ENCODE results near the gene ATXN7L1. TPM values are rescaled to one million over a fixed set of nuclear protein-coding genes. Genes with fewer than 3 reads are reported as not detected.

The ATXN7L1 gene
- total RNA-seq, 1 donor from 2014 or later: 16.0 TPM

GRCh38 chr7:105803429-105803736, 73.0 kb downstream of the ATXN7L1 start:
- TF ChIP-seq CTCF (conservative IDR thresholded peaks at IDR 0.05): no peak
- no peaks in the 10 kb centered on the region for H3K9me3 Mint-ChIP-seq
- no peaks in the 10 kb centered on the region for H3K27me3 Mint-ChIP-seq
- no peak overlapping the region for H3K27ac Mint-ChIP-seq
- no peak for DNase-seq (ENCODE audit: extremely low spot score, unreplicated experiment)
- no peak overlapping the region for H3K4me3 Mint-ChIP-seq
- peaks cover 7% of the 10 kb centered on the region for H3K36me3 Mint-ChIP-seq
- peaks cover 23% of the 10 kb centered on the region for H3K4me1 Mint-ChIP-seq (ENCODE audit: unreplicated experiment)

DNA sequence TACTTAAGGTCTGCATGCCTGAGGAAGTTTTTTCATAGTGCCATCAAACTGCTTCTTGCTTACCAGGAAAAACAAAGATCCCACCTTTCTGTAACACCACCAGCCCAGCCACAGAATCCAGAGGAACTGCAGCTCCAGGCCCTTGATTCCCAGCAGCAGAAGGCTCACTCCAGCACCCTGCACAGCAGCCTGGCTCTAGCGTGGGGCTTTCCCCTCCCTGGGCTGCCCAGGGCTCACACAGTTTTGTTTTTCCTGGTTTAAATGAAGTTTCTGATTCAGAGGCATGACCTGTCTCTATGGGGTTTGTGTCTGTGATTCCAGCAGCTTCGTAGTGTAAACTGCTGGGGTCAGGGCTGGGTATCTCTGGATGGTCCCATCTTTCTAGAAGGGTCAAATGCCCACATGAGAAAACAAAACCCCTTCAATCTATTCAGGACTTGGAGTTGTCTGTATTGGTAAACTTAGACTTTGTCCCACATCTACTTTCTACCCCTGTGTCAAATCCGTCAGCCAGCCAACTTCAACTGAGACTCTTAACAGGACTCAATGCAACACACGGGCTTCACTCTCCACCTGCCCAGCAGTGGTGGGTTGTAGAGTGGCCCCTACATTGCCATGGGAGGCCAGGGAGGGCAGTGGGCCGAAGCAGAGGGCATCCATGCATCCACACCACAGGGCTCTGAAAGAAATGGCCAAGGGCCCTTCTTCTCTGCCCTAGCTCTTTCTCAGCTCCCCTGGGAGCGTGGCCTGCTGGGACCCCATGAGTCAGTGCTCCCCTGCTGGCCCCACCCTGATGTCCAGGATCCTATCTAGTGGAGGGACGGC, 73.6 kb downstream of the ATXN7L1 start:
- H3K36me3 Mint-ChIP-seq: peaks cover 7% of the 10 kb centered on the region
- no peaks in the 10 kb centered on the region for H3K27me3 Mint-ChIP-seq
- no peak for DNase-seq (ENCODE audit: extremely low spot score, unreplicated experiment)
- peaks cover 23% of the 10 kb centered on the region for H3K4me1 Mint-ChIP-seq (ENCODE audit: unreplicated experiment)
- no peak overlapping the region for H3K27ac Mint-ChIP-seq
- no peak for TF ChIP-seq CTCF (conservative IDR thresholded peaks at IDR 0.05)
- H3K9me3 Mint-ChIP-seq: no peaks in the 10 kb centered on the region
- H3K4me3 Mint-ChIP-seq: no peak overlapping the region

GRCh38 chr7:105800849-105801534, 75.4 kb downstream of the ATXN7L1 start:
- peaks cover 2% of the 10 kb centered on the region for H3K36me3 Mint-ChIP-seq
- TF ChIP-seq CTCF (conservative IDR thresholded peaks at IDR 0.05): no peak
- H3K4me3 Mint-ChIP-seq: no peak overlapping the region
- H3K9me3 Mint-ChIP-seq: no peaks in the 10 kb centered on the region
- no peak for DNase-seq (ENCODE audit: extremely low spot score, unreplicated experiment)
- H3K4me1 Mint-ChIP-seq (ENCODE audit: unreplicated experiment): peaks cover 14% of the 10 kb centered on the region
- H3K27ac Mint-ChIP-seq: no peak overlapping the region
- no peaks in the 10 kb centered on the region for H3K27me3 Mint-ChIP-seq

DNA sequence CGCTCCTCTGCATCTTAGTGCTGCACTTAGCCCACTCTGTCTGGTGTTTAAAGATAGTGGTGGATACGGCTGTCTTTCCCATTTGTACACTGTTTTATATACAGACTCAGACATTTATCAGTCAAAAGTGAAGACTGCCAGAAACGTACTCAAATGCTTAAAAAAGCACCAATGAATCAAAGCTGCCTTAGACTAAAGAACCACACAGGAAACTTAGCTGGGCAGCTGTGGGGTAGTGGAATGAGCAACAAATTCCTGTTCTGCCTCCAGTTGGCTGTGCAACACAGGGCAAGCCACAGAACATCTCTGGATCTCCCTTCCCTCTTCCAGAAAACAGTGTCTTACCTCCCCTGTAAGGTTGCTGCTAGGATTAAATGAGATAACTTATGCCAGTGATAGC, 76.0 kb downstream of the ATXN7L1 start:
- no peak overlapping the region for H3K27ac Mint-ChIP-seq
- H3K9me3 Mint-ChIP-seq: no peaks in the 10 kb centered on the region
- no peak for DNase-seq (ENCODE audit: extremely low spot score, unreplicated experiment)
- H3K4me3 Mint-ChIP-seq: no peak overlapping the region
- no peaks in the 10 kb centered on the region for H3K27me3 Mint-ChIP-seq
- no peaks in the 10 kb centered on the region for H3K36me3 Mint-ChIP-seq
- peaks cover 9% of the 10 kb centered on the region for H3K4me1 Mint-ChIP-seq (ENCODE audit: unreplicated experiment)
- no peak for TF ChIP-seq CTCF (conservative IDR thresholded peaks at IDR 0.05)

DNA sequence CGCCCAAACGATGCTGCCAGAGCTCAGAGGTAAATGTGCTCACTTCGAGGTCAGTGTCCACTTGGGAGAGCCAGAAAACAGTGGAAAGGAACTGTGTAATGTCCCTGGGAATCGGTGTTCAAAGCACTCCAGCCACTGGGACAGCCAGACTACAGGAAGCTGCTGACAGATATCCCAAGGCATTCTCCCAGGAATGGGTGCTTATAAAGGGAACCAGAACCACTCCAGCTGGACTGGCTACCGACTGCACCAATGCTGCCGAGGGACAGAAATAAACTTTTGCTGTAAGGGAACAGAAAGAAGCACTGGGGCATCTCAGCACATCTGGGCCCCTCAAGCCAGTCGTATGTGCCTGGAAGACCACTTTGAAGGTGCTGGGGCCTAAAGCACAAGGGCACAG, 76.7 kb downstream of the ATXN7L1 start:
- no peaks in the 10 kb centered on the region for H3K9me3 Mint-ChIP-seq
- no peak for DNase-seq (ENCODE audit: extremely low spot score, unreplicated experiment)
- no peak for TF ChIP-seq CTCF (conservative IDR thresholded peaks at IDR 0.05)
- H3K27ac Mint-ChIP-seq: no peak overlapping the region
- no peak overlapping the region for H3K4me3 Mint-ChIP-seq
- peaks cover under 1% of the 10 kb centered on the region for H3K4me1 Mint-ChIP-seq (ENCODE audit: unreplicated experiment)
- no peaks in the 10 kb centered on the region for H3K36me3 Mint-ChIP-seq
- H3K27me3 Mint-ChIP-seq: no peaks in the 10 kb centered on the region

Data from type B pancreatic cell (in vitro differentiated cells).